ENCODE measurements around the gene FAM228B.
"Not testable (repeated sequence)": the region's sequence is repeated elsewhere in the genome, so short reads cannot be mapped to it uniquely, and the experiment has no call there.

The FAM228B gene

GRCh38 chr2:24102677-24103076 lies 20.6 kb upstream of the FAM228B start:
- DNase-seq (ENCODE audit: low read depth, low spot score) = no peak

- DNase-seq (ENCODE audit: low read depth, low spot score) = no peak
These were observed 19.1 kb upstream of the FAM228B start for GRCh38 chr2:24104110-24104650.

- DNase-seq (ENCODE audit: low read depth, low spot score) = no peak
These were observed 18.4 kb upstream of the FAM228B start for GRCh38 chr2:24104906-24105305.

GRCh38 chr2:24105816-24106215 lies 17.5 kb upstream of the FAM228B start:
- no peak for DNase-seq (ENCODE audit: low read depth, low spot score)

GRCh38 chr2:24106786-24107185 lies 16.5 kb upstream of the FAM228B start:
- DNase-seq (ENCODE audit: low read depth, low spot score) = no peak

- no peak for DNase-seq (ENCODE audit: low read depth, low spot score)
These were observed 15.9 kb upstream of the FAM228B start for GRCh38 chr2:24107336-24107735.

GRCh38 chr2:24109431-24109830 lies 13.8 kb upstream of the FAM228B start:
- not testable (repeated sequence) for DNase-seq (ENCODE audit: low read depth, low spot score)

GRCh38 chr2:24110660-24111303 lies 12.5 kb upstream of the FAM228B start:
- no peak for DNase-seq (ENCODE audit: low read depth, low spot score)

- DNase-seq (ENCODE audit: low read depth, low spot score) = peak; percentile 11
These were observed 11.8 kb upstream of the FAM228B start for GRCh38 chr2:24111407-24111901.

- DNase-seq (ENCODE audit: low read depth, low spot score) = peak; percentile 11
These were observed 8.2 kb upstream of the FAM228B start for GRCh38 chr2:24115057-24115456.

- no peak for DNase-seq (ENCODE audit: low read depth, low spot score)
These were observed 5.4 kb upstream of the FAM228B start for GRCh38 chr2:24117902-24118301.

- DNase-seq (ENCODE audit: low read depth, low spot score) = no peak
These were observed 2.2 kb upstream of the FAM228B start for GRCh38 chr2:24121066-24121465.

- peak; percentile 7 for DNase-seq (ENCODE audit: low read depth, low spot score)
These were observed 1.8 kb upstream of the FAM228B start for GRCh38 chr2:24121469-24121868.

- peak; percentile 5 for DNase-seq (ENCODE audit: low read depth, low spot score)
These were observed 689 bp upstream of the FAM228B start for GRCh38 chr2:24122366-24123194.

- DNase-seq (ENCODE audit: low read depth, low spot score) = peak; percentile 54
These were observed 782 bp downstream of the FAM228B start for GRCh38 chr2:24123922-24124580.

- DNase-seq (ENCODE audit: low read depth, low spot score) = no peak
These were observed 2.7 kb downstream of the FAM228B start for GRCh38 chr2:24125956-24126355.

- DNase-seq (ENCODE audit: low read depth, low spot score) = no peak
These were observed 9.3 kb downstream of the FAM228B start for GRCh38 chr2:24132543-24132942.

GRCh38 chr2:24140305-24140704 lies 17.0 kb downstream of the FAM228B start:
- DNase-seq (ENCODE audit: low read depth, low spot score) = not testable (repeated sequence)

- no peak for DNase-seq (ENCODE audit: low read depth, low spot score)
These were observed 24.1 kb downstream of the FAM228B start for GRCh38 chr2:24147364-24147763.

GRCh38 chr2:24152413-24153197 lies 29.3 kb downstream of the FAM228B start:
- no peak for DNase-seq (ENCODE audit: low read depth, low spot score)

GRCh38 chr2:24153478-24153877 lies 30.2 kb downstream of the FAM228B start:
- DNase-seq (ENCODE audit: low read depth, low spot score) = no peak

Data from astrocyte of the hippocampus (primary cell).